Retinal pigment epithelial cell (primary cell): ENCODE results near the gene DMRTB1.

Experiments
- DNase-seq: peaks from one replicate; pipeline ENCODE4 v3.0.0-alpha.2; 2010; ENCODE audit warnings: low read depth
- H3K4me3 ChIP-seq: 2 replicates; pipeline ENCODE4 v1.5.1; 2011; ENCODE audit warnings: mild to moderate bottlenecking, low read length, control low read depth, moderate library complexity
- CTCF ChIP-seq: conservative IDR thresholded peaks from 2 replicates; pipeline ENCODE4 v1.5.1; 2011; ENCODE audit warnings: low read depth, low read length, control low read depth, inconsistent platforms

Gene DMRTB1

GRCh38 chr1:53413175-53414001, 45.8 kb upstream of the DMRTB1 start:
- TF ChIP-seq CTCF: no peak
- H3K4me3 ChIP-seq: no peak overlapping the region
- DNase-seq: peak; percentile 75

GRCh38 chr1:53414632-53415031, 44.6 kb upstream of the DMRTB1 start:
- no peak for DNase-seq
- no peak overlapping the region for H3K4me3 ChIP-seq
- TF ChIP-seq CTCF: no peak

DNA sequence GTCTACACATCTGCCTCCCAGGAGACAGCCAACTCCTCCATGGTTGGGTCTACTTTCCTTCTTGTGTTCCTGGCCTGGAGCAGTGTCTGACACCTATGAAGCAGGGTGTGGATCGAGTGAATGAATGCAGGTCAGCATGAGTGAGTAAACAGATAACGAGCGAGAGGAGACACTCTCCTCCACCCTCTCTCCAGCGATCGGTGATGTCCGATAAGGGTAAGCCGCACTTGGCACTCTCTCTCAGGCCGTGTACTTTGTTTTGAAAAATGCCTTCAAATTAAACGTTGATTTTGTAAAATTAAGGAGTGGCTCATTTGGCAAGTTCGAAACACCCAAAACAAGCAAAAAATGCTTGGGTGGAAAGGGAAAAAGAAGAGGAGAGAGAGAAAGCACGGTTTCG, 43.8 kb upstream of the DMRTB1 start:
- no peak for DNase-seq
- TF ChIP-seq CTCF: no peak
- H3K4me3 ChIP-seq: no peak overlapping the region

GRCh38 chr1:53416269-53416813, 42.9 kb upstream of the DMRTB1 start:
- no peak overlapping the region for H3K4me3 ChIP-seq
- TF ChIP-seq CTCF: no peak
- DNase-seq: no peak

DNA sequence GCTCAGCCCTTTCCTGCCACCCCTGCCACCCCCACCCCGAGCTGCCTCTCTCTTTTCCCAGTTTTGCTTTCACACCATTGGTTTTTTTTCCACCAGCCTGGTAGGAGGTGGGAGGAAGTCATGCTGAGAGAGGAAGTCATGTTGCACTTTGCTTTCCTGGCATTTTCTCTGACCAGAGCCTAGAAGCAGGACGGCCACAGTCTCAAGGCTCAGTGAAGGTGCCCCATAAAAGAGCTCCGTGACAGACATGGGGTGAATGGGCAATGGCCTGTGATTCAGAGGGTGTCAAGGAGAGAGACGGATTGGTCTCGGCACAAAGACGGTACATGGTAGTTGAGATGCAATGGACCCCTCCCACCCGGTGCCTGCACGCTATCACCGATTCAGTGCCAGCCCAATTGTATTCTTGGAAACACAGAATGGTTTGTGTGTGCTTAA, 42.1 kb upstream of the DMRTB1 start:
- DNase-seq: no peak
- H3K4me3 ChIP-seq: no peak overlapping the region
- no peak for TF ChIP-seq CTCF

GRCh38 chr1:53419034-53419433, 40.2 kb upstream of the DMRTB1 start:
- no peak for TF ChIP-seq CTCF
- DNase-seq: no peak
- no peak overlapping the region for H3K4me3 ChIP-seq

- no peak for DNase-seq
- H3K4me3 ChIP-seq: no peak overlapping the region
- TF ChIP-seq CTCF: no peak
These were observed 38.9 kb upstream of the DMRTB1 start for GRCh38 chr1:53420341-53420740.
